Stimulated activated naive CD4-positive, alpha-beta T cell treated with Interleukin-2 at 50 U/mL for 16 hours (primary cell): Measurements from ENCODE around the gene PTRHD1.
"Not testable (repeated sequence)": the region's sequence is repeated elsewhere in the genome, so short reads cannot be mapped to it uniquely, and the experiment has no call there.

Experiments used
- DNase-seq: peaks from one replicate; lab custom pipeline; 2025; lab: John Stamatoyannopoulos, UW

PTRHD1 gene

GRCh38 chr2:24809316-24810007 lies 16.3 kb upstream of the PTRHD1 start:
- no peak for DNase-seq

- DNase-seq: no peak
Observed at GRCh38 chr2:24806661-24807036, 13.5 kb upstream of the PTRHD1 start.

- not testable (repeated sequence) for DNase-seq
Observed at GRCh38 chr2:24805811-24806660, 12.8 kb upstream of the PTRHD1 start.

- not testable (repeated sequence) for DNase-seq
Observed at GRCh38 chr2:24800487-24800886, 7.3 kb upstream of the PTRHD1 start.

GRCh38 chr2:24797644-24798043 lies 4.5 kb upstream of the PTRHD1 start:
- DNase-seq: no peak

GRCh38 chr2:24793761-24794435 lies 707 bp upstream of the PTRHD1 start:
- DNase-seq: no peak

GRCh38 chr2:24792542-24792873 lies 683 bp downstream of the PTRHD1 start:
- no peak for DNase-seq

- DNase-seq: no peak
Observed at GRCh38 chr2:24791452-24791851, 1.7 kb downstream of the PTRHD1 start.

GRCh38 chr2:24788816-24789215 lies 4.4 kb downstream of the PTRHD1 start:
- DNase-seq: no peak

GRCh38 chr2:24787532-24787931 lies 5.7 kb downstream of the PTRHD1 start:
- no peak for DNase-seq

GRCh38 chr2:24785671-24786321 lies 7.4 kb downstream of the PTRHD1 start:
- DNase-seq: no peak

GRCh38 chr2:24783641-24784040 lies 9.6 kb downstream of the PTRHD1 start:
- DNase-seq: no peak

GRCh38 chr2:24779116-24779515 lies 14.1 kb downstream of the PTRHD1 start:
- no peak for DNase-seq

GRCh38 chr2:24774373-24774772 lies 18.8 kb downstream of the PTRHD1 start:
- no peak for DNase-seq

- no peak for DNase-seq
Observed at GRCh38 chr2:24771764-24772586, 21.2 kb downstream of the PTRHD1 start.

- no peak for DNase-seq
Observed at GRCh38 chr2:24771061-24771460, 22.1 kb downstream of the PTRHD1 start.

- DNase-seq: no peak
Observed at GRCh38 chr2:24768601-24769000, 24.6 kb downstream of the PTRHD1 start.

GRCh38 chr2:24768013-24768412 lies 25.2 kb downstream of the PTRHD1 start:
- DNase-seq: no peak

- DNase-seq: no peak
Observed at GRCh38 chr2:24766609-24767008, 26.6 kb downstream of the PTRHD1 start.

- DNase-seq: no peak
Observed at GRCh38 chr2:24763843-24764242, 29.3 kb downstream of the PTRHD1 start.

- no peak for DNase-seq
Observed at GRCh38 chr2:24762518-24762917, 30.7 kb downstream of the PTRHD1 start.

- DNase-seq: no peak
Observed at GRCh38 chr2:24761866-24762265, 31.3 kb downstream of the PTRHD1 start.
